GM10248 (cell line): Measurements from ENCODE around the gene ANKRD23.
A peak's percentile ranks its signal among the peaks of the same experiment; 100 is the strongest.

ENCODE experiments used
- CTCF ChIA-PET: fragments of 300-600 bp; sonication (Branson Sonifier 250); formaldehyde crosslinking; extraction: SDS; loops from one replicate; lab custom pipeline; 2021; ENCODE audit warnings: antibody characterized with exemption; lab: Yijun Ruan, JAX
- POLR2A ChIA-PET: fragments of 350-650 bp; sonication (Branson Sonifier 250); formaldehyde crosslinking; extraction: SDS; loops from one replicate; lab custom pipeline; 2020; ENCODE audit warnings: antibody characterized with exemption; lab: Yijun Ruan, JAX
- DNase-seq: peaks from one replicate; pipeline ENCODE4 v3.0.0; 2012; ENCODE audit errors: extremely low spot score
- TF ChIP-seq, protein P1 (sequence below): IDR thresholded peaks from 2 replicates; pipeline ENCODE4 v1.5.1; 2012; ENCODE audit warnings: mild to moderate bottlenecking, low read depth; ENCODE audit errors: extremely low read depth, missing control alignments, control extremely low read depth

ANKRD23 gene

DNA sequence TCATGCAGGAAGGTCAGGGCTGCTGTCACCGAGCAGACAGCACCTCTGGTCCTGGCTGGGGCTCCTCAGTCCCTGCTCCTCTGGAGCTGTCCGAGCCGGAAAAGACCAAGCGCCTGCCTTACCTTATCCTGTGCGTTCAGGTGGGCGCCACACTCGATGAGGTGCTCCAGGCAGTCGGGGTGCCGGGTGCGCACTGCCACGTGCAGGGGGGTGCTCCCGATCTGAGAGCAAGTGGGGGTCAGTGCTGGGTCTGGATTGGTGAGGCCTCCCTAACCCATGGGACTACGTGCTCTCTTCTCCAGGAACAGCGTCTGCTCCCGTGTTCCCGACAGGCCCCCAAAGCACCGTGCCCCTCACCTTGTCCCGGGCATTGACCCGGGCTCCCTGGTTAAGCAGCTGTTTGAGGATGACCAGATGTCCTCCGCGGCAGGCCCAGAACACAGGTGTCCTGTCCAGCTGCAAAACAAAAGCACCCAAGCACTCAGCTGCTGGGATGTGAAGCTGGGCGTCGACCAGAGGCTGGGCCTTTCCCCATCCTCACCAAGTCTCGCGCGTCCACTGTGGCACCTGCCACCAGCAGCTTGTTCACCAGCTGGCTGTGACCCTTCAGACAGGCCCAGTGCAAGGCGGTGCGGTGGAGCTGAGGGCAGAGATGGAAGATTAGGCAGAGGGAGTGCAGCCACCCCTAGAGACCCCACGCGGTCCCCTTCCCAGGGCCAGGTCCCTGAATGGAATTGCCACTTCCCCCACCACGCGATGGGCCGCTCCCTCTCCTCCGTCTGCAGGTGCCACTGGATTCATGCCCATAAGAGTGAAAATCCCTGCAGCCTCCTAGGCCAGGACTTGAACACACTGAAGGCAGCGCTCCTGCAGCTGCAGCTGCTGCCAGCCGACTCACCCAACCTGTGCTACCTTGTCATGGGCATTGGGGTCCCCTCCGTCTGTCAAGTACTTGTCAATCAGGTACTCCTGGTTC, 3.7 kb downstream of the ANKRD23 start:
- ChIA-PET POLR2A (interaction anchor here (0.6 kb wide), 2 partner anchors 142 to 748 kb away, joined by 5 to 6 read pairs; no protein-coding TSS in a partner anchor), CTCF (interaction anchor here (0.9 to 2.4 kb wide), 4 partner anchors 11 to 40 kb away, joined by 3 to 8 read pairs (median 4); partner anchors contain the start of gene ANKRD39)
- TF ChIP-seq, protein P1, sequence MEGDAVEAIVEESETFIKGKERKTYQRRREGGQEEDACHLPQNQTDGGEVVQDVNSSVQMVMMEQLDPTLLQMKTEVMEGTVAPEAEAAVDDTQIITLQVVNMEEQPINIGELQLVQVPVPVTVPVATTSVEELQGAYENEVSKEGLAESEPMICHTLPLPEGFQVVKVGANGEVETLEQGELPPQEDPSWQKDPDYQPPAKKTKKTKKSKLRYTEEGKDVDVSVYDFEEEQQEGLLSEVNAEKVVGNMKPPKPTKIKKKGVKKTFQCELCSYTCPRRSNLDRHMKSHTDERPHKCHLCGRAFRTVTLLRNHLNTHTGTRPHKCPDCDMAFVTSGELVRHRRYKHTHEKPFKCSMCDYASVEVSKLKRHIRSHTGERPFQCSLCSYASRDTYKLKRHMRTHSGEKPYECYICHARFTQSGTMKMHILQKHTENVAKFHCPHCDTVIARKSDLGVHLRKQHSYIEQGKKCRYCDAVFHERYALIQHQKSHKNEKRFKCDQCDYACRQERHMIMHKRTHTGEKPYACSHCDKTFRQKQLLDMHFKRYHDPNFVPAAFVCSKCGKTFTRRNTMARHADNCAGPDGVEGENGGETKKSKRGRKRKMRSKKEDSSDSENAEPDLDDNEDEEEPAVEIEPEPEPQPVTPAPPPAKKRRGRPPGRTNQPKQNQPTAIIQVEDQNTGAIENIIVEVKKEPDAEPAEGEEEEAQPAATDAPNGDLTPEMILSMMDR = no peak
- no peak for DNase-seq

DNA sequence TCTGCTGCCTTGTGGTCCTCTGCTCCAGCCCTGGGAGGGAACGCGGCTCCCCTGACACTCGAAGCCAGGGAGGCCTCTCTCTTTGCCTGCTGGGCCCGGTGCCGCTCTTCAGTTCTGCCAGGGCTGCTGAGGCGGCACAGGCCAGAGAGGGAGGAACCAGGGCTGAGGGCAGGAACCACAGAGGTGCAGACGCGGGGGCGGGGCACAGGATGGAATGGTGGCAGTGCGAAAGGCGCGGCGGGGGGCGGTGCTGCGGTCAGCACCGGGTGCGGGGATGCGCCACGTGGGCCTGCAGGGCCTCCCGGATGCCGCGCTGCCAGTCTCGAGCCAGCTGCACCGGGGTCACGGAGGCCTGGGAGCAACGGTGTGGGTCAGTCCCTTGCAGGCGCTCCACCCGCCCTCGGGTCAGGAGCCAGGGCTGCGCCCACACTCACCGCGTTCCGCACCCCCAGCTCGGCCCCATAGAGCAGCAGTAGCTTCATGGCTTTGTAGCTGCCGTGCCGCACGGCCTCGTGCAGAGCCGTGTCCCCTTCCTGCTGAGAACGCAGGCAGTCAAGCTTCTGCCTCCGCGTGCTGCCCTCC, 4.4 kb downstream of the ANKRD23 start:
- ChIA-PET POLR2A (interaction anchor here (0.6 to 0.7 kb wide), 3 partner anchors 8 to 747 kb away, joined by 5 to 6 read pairs (median 6); no protein-coding TSS in a partner anchor), CTCF (interaction anchor here (0.9 to 2.4 kb wide), 4 partner anchors 12 to 39 kb away, joined by 3 to 8 read pairs (median 4); partner anchors contain the start of gene ANKRD39)
- TF ChIP-seq, protein P1 = no peak
- peak; percentile 51 for DNase-seq

DNA sequence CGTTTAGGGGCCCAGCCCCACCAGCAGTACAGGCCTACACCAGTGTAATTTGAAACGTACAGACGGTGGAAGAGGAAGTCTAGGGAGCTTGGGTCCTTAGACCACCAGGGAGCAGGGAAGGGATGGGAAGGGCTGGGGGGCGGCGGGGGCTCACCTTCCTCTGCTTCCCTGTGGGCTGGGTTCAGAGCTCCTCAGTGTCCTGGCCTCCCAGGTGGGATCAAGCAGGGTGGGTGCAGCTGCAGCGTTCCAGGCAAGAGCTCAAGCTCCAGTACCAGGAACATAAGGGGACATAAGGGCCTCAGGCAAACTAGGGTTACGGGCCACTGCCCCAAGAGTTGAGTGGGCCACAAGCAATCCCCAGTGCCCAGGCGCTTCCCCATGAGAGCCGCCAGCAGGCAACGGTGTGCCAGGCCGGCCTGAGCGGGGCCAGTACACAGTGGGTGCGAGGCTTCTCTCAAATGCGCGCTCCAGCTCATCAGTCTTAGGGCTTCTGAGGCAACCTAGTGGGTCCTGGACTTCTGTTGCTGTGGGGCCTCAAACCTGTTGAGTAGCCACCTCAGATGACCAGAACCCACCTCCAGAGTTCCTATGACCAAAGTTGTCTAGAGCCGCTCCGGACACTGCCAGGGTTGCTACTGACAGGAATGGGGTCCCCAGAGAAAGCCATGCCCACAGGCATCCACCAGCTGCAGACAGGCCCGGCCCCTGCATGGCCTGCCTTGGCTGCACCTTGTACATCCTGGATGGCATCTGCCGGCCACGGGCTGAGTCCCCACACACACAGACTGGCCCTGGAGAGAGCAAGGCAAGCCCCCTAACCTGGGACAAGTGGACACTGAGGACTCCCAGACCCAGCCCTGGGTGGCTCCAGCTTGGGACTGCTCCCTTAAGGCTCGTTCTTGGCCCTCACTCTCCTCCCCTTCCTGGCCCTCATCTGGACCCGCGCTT, 5.2 kb downstream of the ANKRD23 start:
- ChIA-PET POLR2A (interaction anchor here (0.7 kb wide), 1 partner anchor 9 kb away, joined by 6 read pairs; no protein-coding TSS in a partner anchor), CTCF (interaction anchor here (1.9 to 2.4 kb wide), 3 partner anchors 13 to 38 kb away, joined by 4 to 8 read pairs (median 5); partner anchors contain the start of gene ANKRD39)
- no peak for DNase-seq
- TF ChIP-seq, protein P1 = no peak

DNA sequence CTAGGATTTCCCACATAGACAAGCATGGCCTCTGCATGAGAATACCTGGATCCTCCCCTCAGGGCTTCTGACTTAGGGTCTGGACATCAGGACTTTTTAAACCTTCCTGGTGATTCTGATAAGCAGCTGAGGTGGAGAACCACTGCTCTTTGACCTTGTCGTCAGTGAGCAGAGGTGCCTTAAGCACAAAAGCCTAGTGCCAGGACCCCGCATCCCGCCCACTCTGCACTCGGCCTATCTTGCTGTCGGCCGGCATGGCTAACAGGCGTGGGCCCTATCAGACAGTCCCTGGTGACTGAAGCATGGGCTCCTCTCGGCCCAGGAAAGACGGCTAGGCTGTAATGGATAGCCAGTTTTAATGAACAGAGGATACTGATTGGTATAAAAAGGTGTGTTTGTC, 6.2 kb downstream of the ANKRD23 start:
- TF ChIP-seq, protein P1 = no peak
- ChIA-PET POLR2A (no interaction called here), CTCF (interaction anchor here (2.4 kb wide), 1 partner anchor 20 kb away, joined by 8 read pairs; the partner anchor contains the start of gene ANKRD39)
- no peak for DNase-seq

DNA sequence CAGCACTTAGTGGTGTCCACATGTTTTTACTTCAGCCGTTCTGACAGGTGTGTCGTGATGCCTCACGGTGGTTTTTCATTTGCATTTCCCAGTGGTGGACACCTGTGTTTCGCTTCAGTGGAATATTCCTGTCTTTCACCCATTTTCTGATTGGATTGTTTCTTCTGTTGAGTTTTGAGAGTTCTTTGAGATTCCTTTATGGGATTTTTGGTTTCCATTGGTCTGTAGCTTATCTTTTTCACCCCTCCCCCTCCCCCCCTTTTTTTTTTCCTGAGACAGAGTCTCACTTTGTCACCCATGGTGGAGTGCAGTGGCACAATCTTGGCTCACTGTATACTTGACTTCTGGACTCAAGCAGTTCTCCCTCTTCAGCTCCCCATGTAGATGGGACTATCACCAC, 8.0 kb downstream of the ANKRD23 start:
- POLR2A ChIA-PET = interaction anchor here (0.7 kb wide), 3 partner anchors 45 to 150 kb away, joined by 3 to 6 read pairs (median 4); partner anchors contain the start of gene FAM178B
- TF ChIP-seq, protein P1 = no peak
- CTCF ChIA-PET = interaction anchor here (1.3 kb wide), 1 partner anchor 17 kb away, joined by 3 read pairs; no protein-coding TSS in a partner anchor
- no peak for DNase-seq
